OCI-LY7 (cell line): Measurements from ENCODE around the gene RNF183.

Source experiments
- EZH2phosphoT487 ChIP-seq: fragments of 200-600 bp; sonication (generic); IDR thresholded peaks from 2 replicates; pipeline ENCODE4 v1.6.1; 2018; ENCODE audit warnings: low read depth, borderline replicate concordance, mild to moderate bottlenecking, mixed run types, antibody characterized with exemption, low read length, moderate library complexity, mixed read lengths
- TF ChIP-seq, protein P1 (sequence below): fragments of 200-600 bp; sonication (generic); conservative IDR thresholded peaks from 2 replicates; pipeline ENCODE4 v1.5.1; 2014; ENCODE audit warnings: mild to moderate bottlenecking, antibody characterized with exemption, low read length, moderate library complexity, mixed read lengths

DNA sequence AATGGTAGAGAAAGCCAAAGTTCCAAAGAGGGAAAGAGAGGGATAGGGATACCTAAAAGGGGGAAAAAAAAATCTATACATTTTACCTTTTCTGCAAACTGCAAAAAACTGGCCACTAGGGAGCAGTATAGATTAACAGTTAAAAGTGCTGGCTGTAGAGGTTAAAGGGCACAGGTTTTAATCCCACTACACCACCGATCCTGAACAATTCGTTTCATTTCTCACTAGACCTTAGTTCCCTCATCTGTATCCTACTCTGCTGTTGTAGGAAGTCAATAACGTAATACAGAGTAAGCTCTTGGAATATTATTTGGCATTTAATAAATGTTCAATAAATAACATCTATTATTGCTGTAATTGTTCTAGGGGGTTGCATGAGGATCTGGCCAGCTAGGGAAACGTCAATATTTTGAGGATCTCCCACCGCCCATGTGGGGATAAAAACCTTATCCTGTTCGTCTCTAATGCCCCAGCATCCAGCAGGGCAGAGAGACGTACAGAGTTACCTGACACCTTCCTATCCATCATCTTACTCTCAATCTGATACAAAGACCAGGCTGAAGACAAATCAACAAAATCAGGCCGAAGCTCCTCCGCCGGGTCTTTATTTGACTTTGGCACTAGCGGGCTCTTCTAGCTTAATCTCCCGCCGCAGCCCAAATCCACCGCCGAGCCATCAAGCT, 28.6 kb downstream of the RNF183 start:
- TF ChIP-seq, protein P1, sequence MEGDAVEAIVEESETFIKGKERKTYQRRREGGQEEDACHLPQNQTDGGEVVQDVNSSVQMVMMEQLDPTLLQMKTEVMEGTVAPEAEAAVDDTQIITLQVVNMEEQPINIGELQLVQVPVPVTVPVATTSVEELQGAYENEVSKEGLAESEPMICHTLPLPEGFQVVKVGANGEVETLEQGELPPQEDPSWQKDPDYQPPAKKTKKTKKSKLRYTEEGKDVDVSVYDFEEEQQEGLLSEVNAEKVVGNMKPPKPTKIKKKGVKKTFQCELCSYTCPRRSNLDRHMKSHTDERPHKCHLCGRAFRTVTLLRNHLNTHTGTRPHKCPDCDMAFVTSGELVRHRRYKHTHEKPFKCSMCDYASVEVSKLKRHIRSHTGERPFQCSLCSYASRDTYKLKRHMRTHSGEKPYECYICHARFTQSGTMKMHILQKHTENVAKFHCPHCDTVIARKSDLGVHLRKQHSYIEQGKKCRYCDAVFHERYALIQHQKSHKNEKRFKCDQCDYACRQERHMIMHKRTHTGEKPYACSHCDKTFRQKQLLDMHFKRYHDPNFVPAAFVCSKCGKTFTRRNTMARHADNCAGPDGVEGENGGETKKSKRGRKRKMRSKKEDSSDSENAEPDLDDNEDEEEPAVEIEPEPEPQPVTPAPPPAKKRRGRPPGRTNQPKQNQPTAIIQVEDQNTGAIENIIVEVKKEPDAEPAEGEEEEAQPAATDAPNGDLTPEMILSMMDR = peak; percentile 88
- TF ChIP-seq EZH2phosphoT487 = no peak
